ENCODE measurements around the gene ASPSCR1. TPM values are rescaled to one million over a fixed set of nuclear protein-coding genes. Genes with fewer than 3 reads are reported as not detected.

The ASPSCR1 gene
- total and polyA plus RNA-seq, 2 of the 13 experiments (the other 11 are each of a cell fraction or from before 2014, with no cell fraction given): 274 to 314 TPM

DNA sequence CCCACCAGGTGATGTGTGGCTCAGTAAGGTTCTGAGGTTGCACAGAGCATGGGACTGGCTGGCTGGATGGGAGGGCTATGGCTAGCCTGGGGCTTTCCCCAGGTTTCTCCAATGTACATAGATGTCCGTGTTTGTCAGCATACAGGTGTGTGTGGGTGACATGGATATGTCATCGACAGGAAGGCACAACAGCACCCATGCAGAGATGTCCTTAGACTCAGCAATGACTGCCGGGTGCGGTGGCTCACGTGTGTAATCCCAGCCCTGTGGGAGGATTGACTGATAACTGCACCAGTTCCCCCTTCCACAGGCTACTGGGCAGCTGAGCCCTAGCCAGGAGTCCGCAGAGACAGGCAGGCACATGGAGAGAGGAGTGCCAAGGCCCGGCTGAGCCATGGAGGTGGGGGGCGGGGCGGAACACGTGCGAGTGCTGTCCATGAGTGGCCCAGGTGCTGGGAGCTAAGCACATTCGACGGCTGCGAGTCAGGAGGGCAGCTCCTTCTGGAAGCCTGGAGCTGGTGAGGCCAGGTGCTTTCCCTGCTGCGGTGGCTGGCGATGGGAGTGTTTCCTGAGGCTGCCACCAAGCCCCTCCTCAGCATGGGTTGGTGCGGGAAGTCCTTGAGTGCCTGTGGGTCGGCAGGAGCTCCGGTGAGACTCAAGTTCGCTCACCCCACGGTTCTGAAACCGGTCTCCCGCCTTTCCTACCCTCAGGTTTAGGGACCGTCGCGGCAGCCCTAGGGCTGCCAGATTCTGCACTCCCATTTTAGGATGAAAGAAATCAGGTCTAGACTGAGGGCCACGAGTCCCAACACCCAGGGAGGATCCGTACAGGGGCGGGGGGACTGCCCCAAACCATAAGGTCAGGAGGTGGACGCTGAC lies 858 bp upstream of the ASPSCR1 start (continued):
- TF ChIP-seq PRDM10 (CRISPR knock-in tag; IDR thresholded peaks at IDR 0.05; ENCODE audit: low read depth): 0 out of 2 replicates have a peak, but pooled peaks have one; percentile 16
- TF ChIP-seq GABPB1 (CRISPR knock-in tag; IDR thresholded peaks at IDR 0.05): peak; percentile 49
- TF ChIP-seq, protein P1, sequence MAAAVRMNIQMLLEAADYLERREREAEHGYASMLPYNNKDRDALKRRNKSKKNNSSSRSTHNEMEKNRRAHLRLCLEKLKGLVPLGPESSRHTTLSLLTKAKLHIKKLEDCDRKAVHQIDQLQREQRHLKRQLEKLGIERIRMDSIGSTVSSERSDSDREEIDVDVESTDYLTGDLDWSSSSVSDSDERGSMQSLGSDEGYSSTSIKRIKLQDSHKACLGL (CRISPR knock-in tag; IDR thresholded peaks at IDR 0.05): peak; percentile 75; the same call in 1 of the 2 replicates
- TF ChIP-seq REL (CRISPR knock-in tag; conservative IDR thresholded peaks at IDR 0.05): peak; percentile 85; the same call in 1 of the 2 replicates
- TF ChIP-seq ZNF230 (CRISPR knock-in tag; IDR thresholded peaks at IDR 0.05): peak; percentile 84
- TF ChIP-seq TAF15 (IDR thresholded peaks at IDR 0.05; ENCODE audit: low read depth, low read length, poor library complexity, severe bottlenecking): peak; percentile 35
- no peak for TF ChIP-seq SMARCE1 (IDR thresholded peaks at IDR 0.05; ENCODE audit: borderline replicate concordance)
- peak; percentile 61; the same call in 1 of the 2 replicates for TF ChIP-seq ZNF225 (CRISPR knock-in tag; IDR thresholded peaks at IDR 0.05)
- TF ChIP-seq KAT7 (CRISPR knock-in tag; IDR thresholded peaks at IDR 0.05; ENCODE audit: borderline replicate concordance): no peak; the same call in 1 of the 2 replicates
- peak; percentile 44; the same call in 1 of the 2 replicates for TF ChIP-seq FOSL2 (CRISPR knock-in tag; IDR thresholded peaks at IDR 0.05)
- no peak for TF ChIP-seq ZNF7 (CRISPR knock-in tag; IDR thresholded peaks at IDR 0.05)
- TF ChIP-seq HOXA7 (CRISPR knock-in tag; IDR thresholded peaks at IDR 0.05): no peak
- TF ChIP-seq, protein P2, sequence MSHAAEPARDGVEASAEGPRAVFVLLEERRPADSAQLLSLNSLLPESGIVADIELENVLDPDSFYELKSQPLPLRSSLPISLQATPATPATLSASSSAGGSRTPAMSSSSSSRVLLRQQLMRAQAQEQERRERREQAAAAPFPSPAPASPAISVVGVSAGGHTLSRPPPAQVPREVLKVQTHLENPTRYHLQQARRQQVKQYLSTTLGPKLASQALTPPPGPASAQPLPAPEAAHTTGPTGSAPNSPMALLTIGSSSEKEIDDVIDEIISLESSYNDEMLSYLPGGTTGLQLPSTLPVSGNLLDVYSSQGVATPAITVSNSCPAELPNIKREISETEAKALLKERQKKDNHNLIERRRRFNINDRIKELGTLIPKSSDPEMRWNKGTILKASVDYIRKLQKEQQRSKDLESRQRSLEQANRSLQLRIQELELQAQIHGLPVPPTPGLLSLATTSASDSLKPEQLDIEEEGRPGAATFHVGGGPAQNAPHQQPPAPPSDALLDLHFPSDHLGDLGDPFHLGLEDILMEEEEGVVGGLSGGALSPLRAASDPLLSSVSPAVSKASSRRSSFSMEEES (CRISPR knock-in tag; IDR thresholded peaks at IDR 0.05): peak; percentile 36
- TF ChIP-seq CENPT (CRISPR knock-in tag; IDR thresholded peaks at IDR 0.05; ENCODE audit: low read depth): no peak
- 0 out of 2 replicates have a peak, but pooled peaks have one; percentile 28 for TF ChIP-seq ZNF746 (CRISPR knock-in tag; IDR thresholded peaks at IDR 0.05)
- 0 out of 2 replicates have a peak, but pooled peaks have one; percentile 6 for TF ChIP-seq IRF9 (CRISPR knock-in tag; IDR thresholded peaks at IDR 0.05; ENCODE audit: borderline replicate concordance)
- TF ChIP-seq HIVEP1 (CRISPR knock-in tag; IDR thresholded peaks at IDR 0.05): peak; percentile 42; the same call in 1 of the 2 replicates
- TF ChIP-seq, protein P3, sequence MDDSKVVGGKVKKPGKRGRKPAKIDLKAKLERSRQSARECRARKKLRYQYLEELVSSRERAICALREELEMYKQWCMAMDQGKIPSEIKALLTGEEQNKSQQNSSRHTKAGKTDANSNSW (CRISPR knock-in tag; IDR thresholded peaks at IDR 0.05; ENCODE audit: borderline replicate concordance): peak; percentile 57; the same call in 1 of the 2 replicates
- no peak for TF ChIP-seq STAT5B (CRISPR knock-in tag; IDR thresholded peaks at IDR 0.05)
- no peak; the same call in 1 of the 2 replicates for TF ChIP-seq HMG20A (CRISPR knock-in tag; IDR thresholded peaks at IDR 0.05; ENCODE audit: borderline replicate concordance)
- peak; percentile 92 for TF ChIP-seq ZBTB38 (CRISPR knock-in tag; IDR thresholded peaks at IDR 0.05)
